Measurements from ENCODE around the gene EEF2.
"Not testable (repeated sequence)": the region's sequence is repeated elsewhere in the genome, so short reads cannot be mapped to it uniquely, and the experiment has no call there.

EEF2 gene

DNA sequence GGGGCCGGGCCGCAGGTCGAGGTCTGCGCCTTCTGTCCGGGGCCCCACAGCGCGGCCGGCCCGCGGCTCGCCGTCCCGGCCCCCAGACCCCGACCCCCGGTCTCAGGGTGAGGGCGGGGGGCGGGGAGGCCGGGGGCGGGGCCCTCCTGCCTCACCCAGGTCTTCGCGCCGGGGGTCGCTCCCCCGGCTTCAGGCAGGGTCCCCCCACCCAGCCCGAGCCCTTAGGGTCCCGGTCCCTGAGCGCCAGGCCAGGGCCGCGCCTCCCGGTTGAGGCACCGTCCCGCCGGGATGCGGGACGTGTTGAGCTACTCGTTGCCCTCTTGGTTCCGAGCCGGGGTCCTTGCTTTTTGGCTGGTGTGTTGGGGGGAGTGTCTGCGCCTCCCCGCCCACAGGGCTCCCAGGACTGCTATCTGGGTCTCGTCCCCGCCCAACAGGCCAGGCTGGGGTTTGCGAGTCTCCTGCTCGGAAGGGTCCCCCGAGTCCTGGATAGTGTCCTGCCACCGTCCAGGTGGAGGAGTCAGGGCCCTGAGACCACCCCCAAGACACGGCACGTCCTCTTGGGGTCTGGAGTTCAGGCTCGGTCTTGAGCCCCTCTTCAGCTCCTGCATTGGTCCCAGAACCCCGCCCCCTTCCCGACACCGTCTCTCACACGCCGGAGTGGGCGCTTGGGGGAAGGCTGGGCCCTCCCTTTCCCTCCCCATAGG is 22.7 kb upstream of the EEF2 start:
- peaks cover 6 to 48% (median 43%) of the 10 kb centered on the region in 5 donors for H3K4me1 ChIP-seq (ENCODE audit: control insufficient read depth in 5 of 5, insufficient read depth in 5 of 5, low read length in 5 of 5)
- no peaks in the 10 kb centered on the region for H3K27me3 ChIP-seq (ENCODE audit: control insufficient read depth in 5 of 5, insufficient read depth in 4 of 5, low read length in 5 of 5)
- peaks cover 0 to 15% (median 11%) of the 10 kb centered on the region in 5 donors for H3K36me3 ChIP-seq (ENCODE audit: control insufficient read depth in 5 of 5, insufficient read depth in 5 of 5, low read length in 5 of 5)
- H3K9me3 ChIP-seq (ENCODE audit: control insufficient read depth in 5 of 5, low read length in 5 of 5), result no peaks in the 10 kb centered on the region
- peak overlapping the region; percentile 67 to 89 (median 81) for H3K4me3 ChIP-seq (ENCODE audit: low read depth in 1 of 5, low read length in 5 of 5)
- peak overlapping the region; percentile 37 for H3K27ac ChIP-seq (ENCODE audit: low read depth, low read length)
- peak overlapping the region; percentile 68 to 86 (median 77) for H3K9ac ChIP-seq (ENCODE audit: low read length in 5 of 5)

GRCh38 chr19:4007021-4007835 is 22.0 kb upstream of the EEF2 start, which contains the start of gene PIAS4:
TSS of gene PIAS4 (plus strand) at chr19:4007736. CDS start at chr19:4007761, 25 bp downstream.
- peaks cover 0 to 11% (median 6%) of the 10 kb centered on the region in 5 donors for H3K36me3 ChIP-seq (ENCODE audit: control insufficient read depth in 5 of 5, insufficient read depth in 5 of 5, low read length in 5 of 5)
- H3K4me1 ChIP-seq (ENCODE audit: control insufficient read depth in 5 of 5, insufficient read depth in 5 of 5, low read length in 5 of 5), result peaks cover 6 to 48% (median 43%) of the 10 kb centered on the region in 5 donors
- H3K9me3 ChIP-seq (ENCODE audit: control insufficient read depth in 5 of 5, low read length in 5 of 5), result no peaks in the 10 kb centered on the region
- H3K4me3 ChIP-seq (ENCODE audit: low read depth in 1 of 5, low read length in 5 of 5), result peak within 1 kb of the TSS; percentile 74 to 89 (median 88)
- H3K27ac ChIP-seq (ENCODE audit: low read depth, low read length), result peak within 1 kb of the TSS; percentile 46
- H3K9ac ChIP-seq (ENCODE audit: low read length in 5 of 5), result peak within 1 kb of the TSS; percentile 68 to 86 (median 77)
- H3K27me3 ChIP-seq (ENCODE audit: control insufficient read depth in 5 of 5, insufficient read depth in 4 of 5, low read length in 5 of 5), result no peaks in the 10 kb centered on the region

- not testable (repeated sequence) for H3K36me3 ChIP-seq (ENCODE audit: control insufficient read depth in 5 of 5, insufficient read depth in 5 of 5, low read length in 5 of 5); H3K9ac ChIP-seq (ENCODE audit: low read length in 5 of 5); H3K9me3 ChIP-seq (ENCODE audit: control insufficient read depth in 5 of 5, low read length in 5 of 5); H3K27ac ChIP-seq (ENCODE audit: low read depth, low read length); H3K4me3 ChIP-seq (ENCODE audit: low read depth in 1 of 5, low read length in 5 of 5); H3K27me3 ChIP-seq (ENCODE audit: control insufficient read depth in 5 of 5, insufficient read depth in 4 of 5, low read length in 5 of 5)
- H3K4me1 ChIP-seq (ENCODE audit: control insufficient read depth in 5 of 5, insufficient read depth in 5 of 5, low read length in 5 of 5), result peaks cover 3 to 37% (median 34%) of the 10 kb centered on the region in 5 donors
Measured at GRCh38 chr19:4005436-4005835, 20.2 kb upstream of the EEF2 start.

DNA sequence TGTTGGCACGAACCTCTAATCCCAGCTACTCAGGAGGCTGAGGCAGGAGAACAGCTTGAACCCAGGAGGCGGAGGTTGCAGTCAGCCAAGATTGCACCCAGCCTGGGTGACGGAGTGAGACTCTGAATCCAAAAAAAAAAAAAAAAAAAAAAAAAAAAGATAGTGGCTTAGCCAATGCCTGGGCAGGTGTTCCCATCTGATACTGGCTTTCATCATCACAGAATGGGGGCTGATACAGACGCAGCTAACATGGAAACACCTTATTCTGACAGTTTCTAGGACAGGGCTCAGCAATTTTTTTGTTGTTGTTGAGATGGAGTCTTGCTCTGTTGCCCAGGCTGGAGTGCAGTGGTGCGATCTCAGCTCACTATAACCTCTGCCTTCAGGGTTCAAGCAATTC is 15.5 kb upstream of the EEF2 start:
- not testable (repeated sequence) for H3K9ac ChIP-seq (ENCODE audit: low read length in 5 of 5); H3K9me3 ChIP-seq (ENCODE audit: control insufficient read depth in 5 of 5, low read length in 5 of 5); H3K27ac ChIP-seq (ENCODE audit: low read depth, low read length); H3K27me3 ChIP-seq (ENCODE audit: control insufficient read depth in 5 of 5, insufficient read depth in 4 of 5, low read length in 5 of 5); H3K4me3 ChIP-seq (ENCODE audit: low read depth in 1 of 5, low read length in 5 of 5); H3K36me3 ChIP-seq (ENCODE audit: control insufficient read depth in 5 of 5, insufficient read depth in 5 of 5, low read length in 5 of 5); H3K4me1 ChIP-seq (ENCODE audit: control insufficient read depth in 5 of 5, insufficient read depth in 5 of 5, low read length in 5 of 5)

GRCh38 chr19:3998667-3999412 is 13.6 kb upstream of the EEF2 start:
- not testable (repeated sequence) for H3K27ac ChIP-seq (ENCODE audit: low read depth, low read length); H3K36me3 ChIP-seq (ENCODE audit: control insufficient read depth in 5 of 5, insufficient read depth in 5 of 5, low read length in 5 of 5); H3K4me3 ChIP-seq (ENCODE audit: low read depth in 1 of 5, low read length in 5 of 5); H3K9me3 ChIP-seq (ENCODE audit: control insufficient read depth in 5 of 5, low read length in 5 of 5); H3K27me3 ChIP-seq (ENCODE audit: control insufficient read depth in 5 of 5, insufficient read depth in 4 of 5, low read length in 5 of 5); H3K9ac ChIP-seq (ENCODE audit: low read length in 5 of 5); H3K4me1 ChIP-seq (ENCODE audit: control insufficient read depth in 5 of 5, insufficient read depth in 5 of 5, low read length in 5 of 5)

- H3K9ac ChIP-seq (ENCODE audit: low read length in 5 of 5), result no peak overlapping the region
- H3K27me3 ChIP-seq (ENCODE audit: control insufficient read depth in 5 of 5, insufficient read depth in 4 of 5, low read length in 5 of 5), result no peaks in the 10 kb centered on the region
- no peak overlapping the region for H3K27ac ChIP-seq (ENCODE audit: low read depth, low read length)
Measured at GRCh38 chr19:3995607-3996006, 10.3 kb upstream of the EEF2 start.

DNA sequence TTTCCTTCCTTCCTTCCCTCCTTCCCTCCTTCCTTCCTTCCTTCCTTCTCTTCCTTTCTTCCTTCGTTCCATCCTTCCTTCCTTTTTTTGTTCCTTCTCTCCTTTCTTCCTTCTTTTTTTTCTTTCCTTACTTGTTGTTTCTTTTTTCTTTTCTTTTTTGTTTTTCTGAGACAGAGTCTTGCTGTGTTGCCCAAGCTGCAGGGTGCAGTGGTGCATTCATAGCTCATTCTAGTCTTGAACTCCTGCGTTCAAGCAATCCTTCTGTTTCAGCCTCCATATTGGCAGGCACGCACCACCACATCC is 5.5 kb upstream of the EEF2 start:
- peaks cover 10 to 31% (median 27%) of the 10 kb centered on the region in 5 donors for H3K4me1 ChIP-seq (ENCODE audit: control insufficient read depth in 5 of 5, insufficient read depth in 5 of 5, low read length in 5 of 5)
- no peaks in the 10 kb centered on the region for H3K9me3 ChIP-seq (ENCODE audit: control insufficient read depth in 5 of 5, low read length in 5 of 5)
- no peaks in the 10 kb centered on the region for H3K27me3 ChIP-seq (ENCODE audit: control insufficient read depth in 5 of 5, insufficient read depth in 4 of 5, low read length in 5 of 5)
- no peak overlapping the region for H3K4me3 ChIP-seq (ENCODE audit: low read depth in 1 of 5, low read length in 5 of 5)
- H3K9ac ChIP-seq (ENCODE audit: low read length in 5 of 5), result no peak overlapping the region
- no peak overlapping the region for H3K27ac ChIP-seq (ENCODE audit: low read depth, low read length)
- no peaks in the 10 kb centered on the region for H3K36me3 ChIP-seq (ENCODE audit: control insufficient read depth in 5 of 5, insufficient read depth in 5 of 5, low read length in 5 of 5)

More at GRCh38 chr19:3995607-3996006, 10.3 kb upstream of the EEF2 start:
- Histone ChIP-seq H3K4me1 (ENCODE audit: control insufficient read depth in 5 of 5, insufficient read depth in 5 of 5, low read length in 5 of 5) (peaks cover 0 to 2% (median 0%) of the 10 kb centered on the region in 5 donors), H3K9me3 (ENCODE audit: control insufficient read depth in 5 of 5, low read length in 5 of 5) (no peaks in the 10 kb centered on the region), H3K4me3 (ENCODE audit: low read depth in 1 of 5, low read length in 5 of 5) (no peak overlapping the region), H3K36me3 (ENCODE audit: control insufficient read depth in 5 of 5, insufficient read depth in 5 of 5, low read length in 5 of 5) (no peaks in the 10 kb centered on the region)

- Histone ChIP-seq H3K36me3 (ENCODE audit: control insufficient read depth in 5 of 5, insufficient read depth in 5 of 5, low read length in 5 of 5) (peaks cover 0 to 16% (median 15%) of the 10 kb centered on the region in 5 donors), H3K9ac (ENCODE audit: low read length in 5 of 5) (no peak overlapping the region), H3K27me3 (ENCODE audit: control insufficient read depth in 5 of 5, insufficient read depth in 4 of 5, low read length in 5 of 5) (no peaks in the 10 kb centered on the region), H3K27ac (ENCODE audit: low read depth, low read length) (no peak overlapping the region), H3K4me1 (ENCODE audit: control insufficient read depth in 5 of 5, insufficient read depth in 5 of 5, low read length in 5 of 5) (peaks cover 19 to 53% (median 50%) of the 10 kb centered on the region in 5 donors), H3K9me3 (ENCODE audit: control insufficient read depth in 5 of 5, low read length in 5 of 5) (no peaks in the 10 kb centered on the region), H3K4me3 (ENCODE audit: low read depth in 1 of 5, low read length in 5 of 5) (peak overlapping the region in 3 of 5 donors; percentile 22 to 35 (median 22))
Measured at GRCh38 chr19:3987619-3988371, 2.5 kb upstream of the EEF2 start.

GRCh38 chr19:3986260-3987041 is 1.2 kb upstream of the EEF2 start:
- H3K27ac ChIP-seq (ENCODE audit: low read depth, low read length), result peak overlapping the region; percentile 97
- no peaks in the 10 kb centered on the region for H3K27me3 ChIP-seq (ENCODE audit: control insufficient read depth in 5 of 5, insufficient read depth in 4 of 5, low read length in 5 of 5)
- H3K36me3 ChIP-seq (ENCODE audit: control insufficient read depth in 5 of 5, insufficient read depth in 5 of 5, low read length in 5 of 5), result peaks cover 0 to 29% (median 28%) of the 10 kb centered on the region in 5 donors
- H3K4me1 ChIP-seq (ENCODE audit: control insufficient read depth in 5 of 5, insufficient read depth in 5 of 5, low read length in 5 of 5), result peaks cover 19 to 61% (median 57%) of the 10 kb centered on the region in 5 donors
- H3K9ac ChIP-seq (ENCODE audit: low read length in 5 of 5), result peak overlapping the region in 2 of 5 donors; percentile 47 to 67
- H3K9me3 ChIP-seq (ENCODE audit: control insufficient read depth in 5 of 5, low read length in 5 of 5), result no peaks in the 10 kb centered on the region
- peak overlapping the region in 4 of 5 donors; percentile 77 to 98 (median 88) for H3K4me3 ChIP-seq (ENCODE audit: low read depth in 1 of 5, low read length in 5 of 5)
